Body of pancreas (tissue), 4 donors: Measurements from ENCODE around the gene FIG4. TPM values are rescaled to one million over a fixed set of nuclear protein-coding genes. Genes with fewer than 3 reads are reported as not detected.

Experiments used
- ATAC-seq: fragments of 150-250 bp; one replicate; pipeline ENCODE4 v1.9.1; 2016
- DNase-seq, 4 donors: peaks; one replicate each; pipeline ENCODE4 v3.0.0-alpha.2; 2019
- H3K27ac ChIP-seq, 4 donors: fragments of 200-600 bp; sonication (generic); 1 replicate in 3 of 4; 2 replicates in 1 of 4; pipeline versions ENCODE4 v1.5.1 to v1.6.1; 2016 to 2019; ENCODE audit warnings: mild to moderate bottlenecking in 1 of 4, mixed read lengths in 1 of 4, moderate library complexity in 1 of 4
- H3K27me3 ChIP-seq, 2 donors: fragments of 200-600 bp; sonication (generic); one replicate each; pipeline ENCODE4 v1.6.0; 2016; ENCODE audit warnings: mild to moderate bottlenecking in 1 of 2
- H3K36me3 ChIP-seq, 2 donors: fragments of 200-600 bp; sonication (generic); replicated peaks in 1 of 2; 2 replicates each; pipeline ENCODE4 v1.5.1; 2016; ENCODE audit warnings: low read depth in 2 of 2; ENCODE audit not compliant: insufficient read depth in 1 of 2
- H3K4me1 ChIP-seq: fragments of 200-600 bp; sonication (generic); one replicate; pipeline ENCODE4 v1.6.0; 2016
- H3K4me3 ChIP-seq, 2 donors: fragments of 200-600 bp; sonication (generic); 1 replicate in 1 of 2; 2 replicates in 1 of 2; pipeline ENCODE4 v1.5.1; 2016 to 2019
- H3K9me3 ChIP-seq, 3 donors: fragments of 200-600 bp; sonication (generic); 1 replicate in 2 of 3; 2 replicates in 1 of 3; pipeline ENCODE4 v1.5.1; 2016
- CTCF ChIP-seq, 7 experiments: fragments of 450-650 bp in 4 of 7; fragments of 200-600 bp in 3 of 7; sonication (generic) in 3 of 7; IDR thresholded peaks; one replicate each; pipeline ENCODE4 v1.5.1; 2016 to 2019; ENCODE audit warnings: antibody characterized with exemption in 7 of 7
- POLR2A ChIP-seq, 3 donors: fragments of 450-650 bp; IDR thresholded peaks; one replicate each; pipeline ENCODE4 v1.6.1; 2016; ENCODE audit warnings: antibody characterized with exemption in 3 of 3, mild to moderate bottlenecking in 2 of 3
- WGBS, 2 donors: methylation state at CpG; one replicate each; pipeline ENCODE4 v1.1.5; 2017; 5-methylcytosine and 5-hydroxymethylcytosine counted together
- intact Hi-C: fragments of 100-400 bp; cut with DNase I; formaldehyde crosslinking; loops from one replicate; pipeline ENCODE4 v1.15.1; 2023
- total RNA-seq, 2 donors: library from RNA; depleted of rRNA; stranded (reverse); fragments of >200 nt; gene quantifications; one replicate each; pipeline ENCODE4 v1.1.0, GENCODE V29; 2016

FIG4 gene
- total RNA-seq, 2 donors from 2014 or later = 9.3 to 24.7 TPM

- TF ChIP-seq POLR2A (IDR thresholded peaks at IDR 0.05) (no peak), CTCF (IDR thresholded peaks at IDR 0.05) (no peak)
- H3K36me3 ChIP-seq = no peaks in the 10 kb centered on the region
- DNase-seq = no peak
- 95% methylated on average over 2 of the region's 2 CpGs for WGBS, 2 donors
- no peaks in the 10 kb centered on the region for H3K27me3 ChIP-seq
- no peaks in the 10 kb centered on the region for H3K9me3 ChIP-seq
- intact Hi-C loops = no loop called here
- H3K4me1 ChIP-seq = no peaks in the 10 kb centered on the region
- no peak overlapping the region for H3K27ac ChIP-seq
- no peak overlapping the region for H3K4me3 ChIP-seq
- no peak for ATAC-seq
These were observed 71.1 kb downstream of the FIG4 start for GRCh38 chr6:109762166-109762565.

- TF ChIP-seq CTCF (IDR thresholded peaks at IDR 0.05) (no peak), POLR2A (IDR thresholded peaks at IDR 0.05) (no peak)
- Histone ChIP-seq H3K9me3 (no peaks in the 10 kb centered on the region), H3K36me3 (no peaks in the 10 kb centered on the region), H3K27ac (no peak overlapping the region), H3K4me1 (no peaks in the 10 kb centered on the region), H3K4me3 (no peak overlapping the region), H3K27me3 (no peaks in the 10 kb centered on the region)
- ATAC-seq (no peak), DNase-seq (no peak)
- intact Hi-C loops = no loop called here
- WGBS, 2 donors = 0 to 46% methylated on average over 1 of the region's 1 CpG
These were observed 71.8 kb downstream of the FIG4 start for GRCh38 chr6:109762769-109763441.

- Histone ChIP-seq H3K4me1 (no peaks in the 10 kb centered on the region), H3K4me3 (no peak overlapping the region), H3K27ac (no peak overlapping the region), H3K27me3 (no peaks in the 10 kb centered on the region), H3K36me3 (no peaks in the 10 kb centered on the region), H3K9me3 (no peaks in the 10 kb centered on the region)
- WGBS, 2 donors = 94 to 95% methylated on average over 3 of the region's 3 CpGs
- DNase-seq (no peak), ATAC-seq (no peak)
- intact Hi-C loops = no loop called here
- TF ChIP-seq CTCF (IDR thresholded peaks at IDR 0.05) (no peak), POLR2A (IDR thresholded peaks at IDR 0.05) (no peak)
These were observed 75.1 kb downstream of the FIG4 start for GRCh38 chr6:109766167-109766566.

- no peak overlapping the region for H3K27ac ChIP-seq
- H3K36me3 ChIP-seq = no peaks in the 10 kb centered on the region
- H3K9me3 ChIP-seq = no peaks in the 10 kb centered on the region
- TF ChIP-seq CTCF (IDR thresholded peaks at IDR 0.05) (no peak), POLR2A (IDR thresholded peaks at IDR 0.05) (no peak)
- DNase-seq (no peak), ATAC-seq (no peak)
- WGBS, 2 donors = 89 to 92% methylated on average over 3 of the region's 3 CpGs
- intact Hi-C loops = no loop called here
- H3K27me3 ChIP-seq = no peaks in the 10 kb centered on the region
- H3K4me1 ChIP-seq = peaks cover 3% of the 10 kb centered on the region
- no peak overlapping the region for H3K4me3 ChIP-seq
These were observed 76.9 kb downstream of the FIG4 start for GRCh38 chr6:109767961-109768360.

GRCh38 chr6:109768485-109768884, 77.4 kb downstream of the FIG4 start:
- intact Hi-C loops = no loop called here
- Histone ChIP-seq H3K27me3 (no peaks in the 10 kb centered on the region), H3K36me3 (no peaks in the 10 kb centered on the region), H3K4me1 (peaks cover 5% of the 10 kb centered on the region), H3K27ac (no peak overlapping the region), H3K9me3 (no peaks in the 10 kb centered on the region), H3K4me3 (no peak overlapping the region)
- no peak for ATAC-seq
- 94 to 96% methylated on average over 5 of the region's 5 CpGs for WGBS, 2 donors
- no peak for TF ChIP-seq POLR2A (IDR thresholded peaks at IDR 0.05)
- no peak for TF ChIP-seq CTCF (IDR thresholded peaks at IDR 0.05)
- no peak for DNase-seq
